Activated CD4-positive, CD25-positive, alpha-beta regulatory T cell (primary cell): Measurements from ENCODE around the gene TCHP.

Source experiments
- DNase-seq, 4 experiments: peaks; one replicate each; lab custom pipeline; 2025; lab: John Stamatoyannopoulos, UW

TCHP gene

GRCh38 chr12:109932878-109933503 is 32.9 kb downstream of the TCHP start:
- DNase-seq = no peak

- no peak for DNase-seq
Measured at GRCh38 chr12:109934026-109934425, 34.0 kb downstream of the TCHP start.

- no peak for DNase-seq
Measured at GRCh38 chr12:109937371-109937770, 37.3 kb downstream of the TCHP start.

- DNase-seq = no peak
Measured at GRCh38 chr12:109938947-109939346, 38.9 kb downstream of the TCHP start.

GRCh38 chr12:109939504-109939903 is 39.4 kb downstream of the TCHP start:
- no peak for DNase-seq

GRCh38 chr12:109940339-109940923 is 40.4 kb downstream of the TCHP start:
- no peak for DNase-seq

GRCh38 chr12:109943811-109944210 is 43.7 kb downstream of the TCHP start:
- no peak for DNase-seq

GRCh38 chr12:109944561-109945359 is 44.7 kb downstream of the TCHP start:
- no peak for DNase-seq

- DNase-seq = no peak
Measured at GRCh38 chr12:109946505-109946904, 46.4 kb downstream of the TCHP start.

- no peak for DNase-seq
Measured at GRCh38 chr12:109946913-109947312, 46.8 kb downstream of the TCHP start.

- DNase-seq = no peak
Measured at GRCh38 chr12:109947521-109947920, 47.4 kb downstream of the TCHP start.

GRCh38 chr12:109948368-109948767 is 48.3 kb downstream of the TCHP start:
- DNase-seq = no peak

GRCh38 chr12:109949089-109949488 is 49.0 kb downstream of the TCHP start:
- no peak for DNase-seq

- DNase-seq = no peak
Measured at GRCh38 chr12:109950625-109951024, 50.6 kb downstream of the TCHP start.

GRCh38 chr12:109951136-109951535 is 51.1 kb downstream of the TCHP start:
- DNase-seq = no peak

- no peak for DNase-seq
Measured at GRCh38 chr12:109951751-109952150, 51.7 kb downstream of the TCHP start.

- no peak for DNase-seq
Measured at GRCh38 chr12:109952160-109952858, 52.2 kb downstream of the TCHP start.

- no peak for DNase-seq
Measured at GRCh38 chr12:109952873-109953272, 52.8 kb downstream of the TCHP start.

GRCh38 chr12:109953656-109954055 is 53.6 kb downstream of the TCHP start:
- DNase-seq = no peak

- no peak for DNase-seq
Measured at GRCh38 chr12:109958374-109958773, 58.3 kb downstream of the TCHP start.

GRCh38 chr12:109959411-109960093 is 59.5 kb downstream of the TCHP start:
- DNase-seq = no peak

- no peak for DNase-seq
Measured at GRCh38 chr12:109961201-109961600, 61.1 kb downstream of the TCHP start.
